ENCODE data around the gene PRKAG2.
A peak's percentile ranks its signal among the peaks of the same experiment; 100 is the strongest.
"Not testable (repeated sequence)": the region's sequence is repeated elsewhere in the genome, so short reads cannot be mapped to it uniquely, and the experiment has no call there.

PRKAG2 gene

GRCh38 chr7:151883857-151884256 is 6.9 kb upstream of the PRKAG2 start:
- no peak for DNase-seq

DNA sequence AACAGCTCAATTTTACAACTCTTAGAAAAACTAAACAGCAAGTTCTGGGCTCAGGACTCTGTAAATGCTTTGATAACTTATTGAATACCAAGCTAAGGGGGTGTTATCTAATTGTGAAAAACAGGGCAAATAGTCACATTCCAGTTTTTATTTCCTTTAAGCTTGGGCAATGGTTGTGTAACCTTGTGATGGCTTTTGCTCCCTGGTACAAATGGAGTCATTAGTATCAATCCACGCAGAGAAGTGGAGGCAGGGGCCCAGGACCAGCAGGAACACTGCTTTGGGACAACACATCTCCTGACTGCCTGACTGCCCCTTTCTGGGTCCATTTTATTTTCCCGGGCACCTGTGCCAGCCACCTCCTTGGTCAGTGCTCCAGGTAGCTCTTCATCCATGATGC is 5.8 kb upstream of the PRKAG2 start:
- no peak for DNase-seq

DNA sequence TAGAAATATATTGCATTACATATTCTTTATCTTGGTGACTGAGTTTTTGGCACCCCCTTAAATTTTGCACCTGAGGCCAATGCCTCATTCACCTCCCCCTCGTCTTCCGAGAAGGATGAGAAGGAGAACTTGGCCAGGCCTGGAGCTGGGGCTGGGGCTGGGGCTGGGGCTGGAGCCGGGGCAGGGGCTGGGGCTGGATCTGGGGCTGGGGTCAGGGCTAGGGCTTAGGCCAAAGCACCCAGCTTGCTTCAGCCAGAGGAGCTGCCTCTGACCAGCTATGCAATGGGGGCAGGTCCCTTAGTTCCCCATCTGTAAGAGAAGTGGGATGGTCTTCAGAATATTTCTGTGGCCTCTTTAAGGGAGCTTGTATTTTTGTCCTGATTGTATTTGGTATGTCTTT is 3.8 kb upstream of the PRKAG2 start:
- DNase-seq, result no peak

DNA sequence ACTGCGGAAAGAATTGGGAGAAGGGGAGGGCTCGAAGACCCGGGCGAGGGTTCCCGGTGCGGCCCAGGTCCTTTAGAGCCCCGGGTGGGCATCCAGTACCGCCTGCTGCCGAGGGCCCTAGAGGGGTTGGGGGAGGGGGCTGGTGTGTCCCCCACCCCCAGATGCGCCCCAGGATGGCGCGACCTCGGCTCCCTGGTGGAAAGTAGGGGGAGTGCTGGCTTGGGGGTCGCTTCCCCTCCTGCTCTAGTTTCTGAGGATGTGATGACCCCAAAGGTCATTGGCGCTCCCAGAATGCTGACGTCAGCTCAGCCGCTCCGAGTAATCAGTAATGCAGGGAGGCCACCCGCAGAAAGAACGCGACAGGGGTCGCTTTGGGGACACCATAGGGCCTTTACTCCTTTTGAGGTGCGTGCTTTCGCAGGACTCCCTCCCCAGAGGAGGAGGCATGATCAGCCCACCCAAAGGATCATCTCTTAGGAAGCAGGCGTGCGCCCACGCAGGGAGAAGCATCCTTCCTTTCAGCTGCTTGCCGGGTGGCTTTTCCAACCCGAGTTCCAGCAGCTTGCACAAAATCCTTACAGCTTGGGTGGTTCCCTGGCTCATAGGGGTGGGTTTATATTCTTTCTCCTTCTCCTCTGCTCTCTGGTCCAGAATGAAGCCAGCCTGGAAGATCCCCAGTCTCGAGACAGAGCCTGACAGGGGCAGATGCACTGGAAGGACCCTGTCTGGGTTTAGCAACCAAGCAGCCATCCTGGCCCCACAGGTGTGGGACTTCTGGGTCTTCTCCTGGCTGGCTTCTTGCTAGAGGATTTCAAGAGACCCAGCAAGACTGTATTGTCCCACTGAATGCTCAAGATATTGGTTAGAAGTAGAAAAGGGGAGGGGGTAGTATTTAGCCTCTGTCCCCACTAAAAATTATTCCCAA is 1.3 kb upstream of the PRKAG2 start:
- DNase-seq, result no peak

DNA sequence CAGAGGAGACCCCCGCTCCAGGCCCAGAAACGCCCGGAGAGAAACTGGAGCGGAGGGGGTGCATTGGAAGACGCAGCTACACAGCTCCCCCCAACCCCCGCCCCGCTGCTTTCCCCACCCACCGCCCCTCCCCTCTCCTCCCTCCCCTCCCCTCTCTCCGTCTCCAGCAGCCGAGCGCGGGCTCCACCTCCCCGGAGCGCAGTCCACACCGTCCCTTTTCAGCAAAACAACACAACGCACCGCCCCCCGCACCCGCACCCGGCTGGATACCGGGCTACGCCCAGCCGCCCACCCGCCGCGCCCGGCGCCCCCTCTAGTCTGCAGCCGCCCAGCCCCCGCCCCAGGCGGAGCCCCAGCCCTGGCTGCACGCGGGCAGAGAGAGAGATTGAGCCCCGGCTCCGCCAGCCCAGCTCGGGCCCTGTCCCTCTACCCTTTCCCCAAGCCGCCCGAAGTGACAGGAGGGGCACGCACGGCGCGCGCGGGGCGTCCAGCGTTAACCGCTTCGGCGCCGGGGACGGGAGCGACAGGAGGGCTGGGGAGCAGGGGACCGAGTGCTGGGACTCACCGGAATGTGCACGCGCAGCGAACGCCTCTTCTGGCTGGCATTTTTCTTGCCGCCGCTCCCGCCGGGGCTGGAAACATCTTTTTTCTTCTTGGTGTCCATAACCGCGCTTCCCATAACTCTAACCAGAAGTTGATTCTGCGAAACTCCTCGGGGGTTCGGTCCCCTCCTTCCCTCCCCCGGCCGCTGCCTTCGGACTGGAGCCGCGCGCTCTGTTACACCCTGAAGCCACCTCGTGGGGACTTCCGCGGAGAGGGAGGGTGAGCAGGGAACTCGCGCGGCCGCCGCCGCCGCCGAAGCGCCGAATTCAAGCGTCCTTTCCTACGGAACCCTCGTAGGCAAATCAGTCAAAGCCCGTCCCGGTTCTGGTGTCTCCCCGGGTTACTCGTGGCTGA is 695 bp downstream of the PRKAG2 start:
- peak; percentile 87 for DNase-seq

DNA sequence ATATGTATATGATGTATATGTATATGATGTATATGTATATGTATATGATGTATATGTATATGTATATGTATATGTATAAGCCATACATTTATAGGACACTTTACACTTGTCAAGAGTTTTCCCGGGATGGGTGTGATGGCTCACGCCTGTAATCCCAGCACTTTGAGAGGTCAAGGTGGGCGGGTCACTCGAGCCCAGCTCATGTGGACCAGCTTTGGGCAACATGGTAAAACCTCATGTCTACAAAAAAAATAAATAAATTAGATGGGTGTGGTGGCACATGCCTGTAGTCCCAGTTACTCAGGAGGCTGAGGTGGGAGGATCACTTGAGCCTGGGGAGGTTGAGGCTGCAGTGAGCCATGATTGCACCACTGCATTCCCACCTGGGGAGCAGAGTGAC is 2.4 kb downstream of the PRKAG2 start:
- not testable (repeated sequence) for DNase-seq

DNA sequence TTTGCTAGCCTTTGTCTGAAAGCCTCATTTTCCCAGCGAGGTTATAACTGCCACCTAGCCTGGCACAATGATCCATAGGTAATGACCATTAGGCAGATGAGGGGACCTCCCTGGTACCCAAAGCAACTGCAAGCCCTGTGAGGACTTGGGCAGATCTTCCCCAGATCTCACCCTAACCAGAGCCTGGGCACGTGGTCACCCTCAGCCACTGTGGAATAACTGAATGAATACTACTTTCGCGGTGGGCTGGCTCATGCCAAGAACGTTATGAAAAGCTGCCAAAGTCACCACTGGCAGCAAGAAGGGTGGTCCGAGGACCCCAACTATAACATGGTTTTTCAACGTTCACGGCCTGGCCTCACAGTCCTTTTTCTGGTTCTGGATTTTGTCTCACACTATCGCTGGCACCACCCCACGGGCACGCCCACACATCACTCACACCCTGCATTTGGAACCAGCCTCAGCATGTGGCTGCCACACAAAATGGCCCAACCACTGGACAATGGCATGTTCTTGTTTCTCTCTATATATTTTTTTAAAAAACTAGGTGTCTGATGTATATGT is 3.4 kb downstream of the PRKAG2 start:
- no peak for DNase-seq

DNA sequence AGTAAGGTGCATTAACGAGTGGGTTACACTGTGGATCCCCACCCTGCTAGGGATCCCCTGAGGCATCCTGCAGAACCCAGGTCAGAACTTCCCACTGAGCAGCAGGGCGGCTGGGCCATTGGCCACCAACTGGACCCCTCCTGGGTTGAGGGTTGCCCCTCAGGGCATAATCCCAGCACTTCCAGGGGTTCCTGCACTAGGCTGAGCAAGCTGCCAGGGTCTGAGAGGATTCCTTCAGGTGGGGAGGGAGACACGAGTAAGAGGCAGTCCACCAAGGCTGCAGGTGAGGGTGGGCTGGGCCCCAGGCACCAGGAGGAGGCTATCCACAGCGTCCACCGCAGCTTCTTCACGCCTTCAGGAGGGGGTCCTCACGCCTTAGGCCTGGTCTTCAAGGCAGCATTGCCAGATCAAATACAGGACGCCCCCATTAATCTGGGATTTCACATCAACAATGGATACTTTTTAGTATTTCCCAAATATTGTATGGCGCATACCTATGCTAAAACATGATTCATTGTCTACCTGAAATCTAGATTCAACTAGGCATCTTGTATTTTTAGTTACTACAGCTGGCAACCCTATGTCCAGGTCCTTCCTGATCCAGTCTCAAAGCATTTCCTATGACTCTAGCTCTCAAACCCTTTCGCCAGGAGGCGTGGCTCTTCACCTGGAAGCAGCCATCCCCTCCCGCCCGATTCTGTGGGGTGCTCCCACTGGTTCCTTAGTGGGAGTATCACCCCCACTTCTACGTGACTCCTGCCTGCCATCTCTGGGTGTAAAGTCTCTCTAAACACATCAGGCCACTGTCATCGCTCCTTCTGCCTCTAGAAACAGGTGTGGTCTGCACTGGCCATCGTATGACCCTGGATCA is 4.1 kb downstream of the PRKAG2 start:
- DNase-seq, result no peak

GRCh38 chr7:151871904-151872303 is 5.0 kb downstream of the PRKAG2 start:
- DNase-seq, result no peak

DNA sequence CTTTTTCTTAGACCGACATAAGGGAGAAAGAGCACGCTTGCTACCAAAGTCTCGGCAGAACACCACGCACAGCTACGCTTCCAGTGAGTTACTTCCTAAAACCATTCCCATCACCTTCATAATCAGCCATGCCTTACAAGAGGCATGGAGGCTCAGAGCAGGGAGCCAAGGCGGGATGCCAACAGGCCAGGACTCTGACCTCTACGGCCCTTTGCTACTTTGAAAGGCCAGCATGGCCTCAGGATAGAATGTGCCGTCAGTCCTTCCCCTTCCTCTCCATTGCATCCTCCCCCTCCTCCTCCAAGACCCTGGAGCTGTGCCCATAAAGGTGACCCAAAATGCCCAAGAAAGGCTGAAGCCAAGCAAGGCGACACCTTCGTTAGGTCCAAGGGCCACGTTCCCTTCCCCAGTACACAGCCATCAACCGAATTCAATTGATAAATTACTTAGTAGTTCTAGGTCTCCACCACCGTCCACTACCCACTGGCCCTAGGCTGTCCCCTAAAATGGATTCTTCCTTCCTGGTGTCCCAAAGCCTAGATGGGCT is 5.7 kb downstream of the PRKAG2 start:
- DNase-seq, result no peak

- no peak for DNase-seq
Observed at GRCh38 chr7:151869968-151870918, 6.7 kb downstream of the PRKAG2 start.

- no peak for DNase-seq
Observed at GRCh38 chr7:151869455-151869854, 7.5 kb downstream of the PRKAG2 start.

- no peak for DNase-seq
Observed at GRCh38 chr7:151869109-151869428, 7.8 kb downstream of the PRKAG2 start.

DNA sequence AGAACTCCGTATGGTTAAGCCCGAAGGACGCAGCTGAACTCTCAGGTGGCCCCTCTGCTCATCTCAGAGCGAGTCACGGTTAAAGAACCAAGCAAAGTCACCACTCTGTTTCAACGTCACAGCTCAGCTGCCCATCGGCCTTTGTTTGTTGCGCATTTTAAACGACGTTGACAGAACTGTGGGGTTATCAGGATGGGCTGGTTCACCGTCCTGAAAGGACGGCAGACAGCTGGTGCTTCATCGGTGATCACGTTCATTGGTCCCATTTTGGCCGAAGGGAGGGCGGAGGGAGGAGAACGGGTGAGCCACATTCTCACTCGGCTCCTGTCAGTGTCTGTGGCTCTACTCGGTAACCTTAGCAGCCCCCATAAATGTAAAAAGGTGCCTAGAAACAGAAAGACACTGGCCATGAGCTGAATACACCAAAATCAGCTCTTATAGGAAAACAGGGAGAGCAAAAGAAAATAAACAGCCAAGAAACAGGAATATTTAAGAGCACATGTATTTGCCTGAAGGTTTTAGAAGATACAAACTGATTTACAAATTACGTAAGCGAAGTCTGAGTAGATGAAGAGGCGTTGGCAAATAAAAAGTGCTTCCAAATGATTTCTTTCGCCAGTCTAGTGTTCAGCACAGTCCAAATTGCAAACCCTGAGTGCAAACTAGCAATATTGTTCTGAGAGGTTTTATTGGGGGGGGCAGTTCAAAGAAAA is 8.4 kb downstream of the PRKAG2 start:
- no peak for DNase-seq

GRCh38 chr7:151867912-151868311 is 9.0 kb downstream of the PRKAG2 start:
- no peak for DNase-seq

DNA sequence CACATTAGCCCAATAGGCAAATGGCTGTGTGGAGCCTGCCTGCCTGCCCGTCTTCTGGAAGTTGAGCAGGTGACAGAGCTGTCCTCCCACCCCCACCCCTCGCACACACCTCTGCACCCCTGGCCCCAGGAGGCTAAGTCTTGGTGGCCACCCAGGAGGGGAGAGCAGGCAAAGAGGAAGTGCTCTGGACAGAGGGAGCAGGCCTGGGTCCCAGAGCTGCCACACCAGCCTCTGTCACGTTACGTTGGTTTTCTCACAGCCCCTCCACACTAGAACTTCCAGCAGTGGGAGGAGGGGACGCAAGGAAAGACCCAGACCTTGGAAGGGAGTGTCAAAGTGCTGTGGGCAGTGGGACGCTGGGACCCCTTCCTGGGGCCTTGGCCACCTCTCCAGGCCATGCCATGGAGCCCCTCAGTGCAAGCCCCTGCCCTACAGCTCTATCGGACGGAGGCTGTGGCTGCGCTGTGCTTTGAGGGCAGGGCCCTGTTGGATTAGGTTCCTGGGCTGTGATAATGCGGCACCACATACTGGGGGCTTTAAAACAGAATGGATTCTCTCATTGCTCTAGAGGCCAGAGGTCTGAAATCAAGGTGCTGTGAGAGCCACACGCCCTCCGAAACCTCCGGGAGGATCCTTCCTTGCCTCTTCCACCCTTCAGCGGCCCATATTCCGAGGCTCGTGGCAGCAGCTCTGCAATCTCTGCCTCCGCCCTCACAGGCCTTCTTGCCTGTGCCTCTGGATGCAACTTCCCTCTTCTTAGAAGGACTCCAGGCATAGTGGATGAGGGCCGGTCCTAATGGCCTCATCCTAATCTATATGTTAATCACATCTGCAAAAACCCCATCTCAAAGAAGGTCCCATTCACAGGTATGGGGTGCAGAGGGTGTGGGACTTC is 9.9 kb downstream of the PRKAG2 start:
- no peak for DNase-seq

DNA sequence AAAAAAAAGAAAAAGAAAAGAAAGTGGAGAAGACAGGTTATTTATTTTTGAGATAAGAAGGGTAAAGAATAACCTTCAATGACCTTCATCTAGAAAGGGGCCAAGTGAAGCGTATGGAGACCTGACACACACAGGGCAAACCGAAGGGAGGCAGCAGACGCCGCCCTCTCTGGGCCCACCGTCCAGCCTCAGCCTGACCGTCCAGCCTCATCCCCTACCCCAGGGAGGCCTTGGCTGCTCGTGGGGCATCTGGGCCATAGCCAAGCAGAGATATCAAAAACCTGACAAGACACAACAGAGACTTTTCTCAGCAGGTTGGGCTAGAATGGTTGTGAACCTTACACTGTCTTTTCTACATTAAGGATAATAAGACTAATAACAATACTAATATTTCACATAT is 10.9 kb downstream of the PRKAG2 start:
- no peak for DNase-seq

DNA sequence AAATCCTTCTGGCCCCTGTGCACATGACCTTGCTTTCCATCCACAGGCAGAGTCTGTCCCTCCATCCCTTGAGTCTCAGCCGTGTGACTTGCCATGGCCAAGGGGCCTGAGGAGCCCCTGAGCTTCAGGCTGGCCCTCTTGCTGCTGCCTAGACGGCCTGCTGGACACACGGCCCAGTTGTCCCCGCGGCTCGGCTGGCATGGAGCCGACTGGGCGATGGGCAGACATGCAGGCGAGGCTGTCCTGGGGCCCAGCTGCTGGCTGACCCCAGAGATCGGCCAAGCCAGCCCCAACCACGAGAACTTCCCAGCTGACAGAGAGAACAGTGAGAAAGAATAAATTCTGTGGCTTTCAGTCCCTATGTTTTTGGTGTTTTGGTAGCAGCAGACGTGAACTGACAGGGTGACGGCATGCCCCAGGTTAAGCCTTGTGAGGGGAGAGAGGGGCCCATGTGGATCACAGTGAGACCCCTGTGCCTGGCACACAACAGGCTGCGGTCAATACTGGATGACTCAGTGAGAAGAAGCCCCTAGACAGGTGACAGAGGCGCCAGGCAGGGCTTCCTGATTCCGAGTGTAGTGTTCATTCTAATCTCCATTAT is 11.7 kb downstream of the PRKAG2 start:
- DNase-seq, result no peak

DNA sequence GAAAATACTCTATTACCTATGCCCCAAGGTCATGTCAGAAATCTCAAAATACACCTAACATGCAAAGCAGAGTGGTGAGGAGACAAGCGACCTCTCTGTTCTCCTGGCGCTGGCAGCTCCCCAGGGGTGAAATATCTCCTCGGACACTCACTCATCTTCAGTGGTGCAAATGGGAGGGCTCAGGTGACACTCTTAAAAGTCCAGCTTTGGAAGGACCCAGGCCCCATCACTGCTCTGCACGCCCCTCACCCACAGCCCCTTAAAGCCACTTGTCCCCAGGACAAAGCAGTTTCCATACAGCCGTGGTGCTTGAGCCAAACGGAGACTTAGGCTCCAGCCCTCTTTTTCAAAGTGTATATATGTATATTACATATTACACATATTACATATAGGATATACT is 12.4 kb downstream of the PRKAG2 start:
- no peak for DNase-seq

Measured in right forelimb (tissue), 1 donor.